HUES64 (cell line): ENCODE results near the gene GPR65.

Source experiments
- H3K27ac ChIP-seq: 2 replicates; pipeline ENCODE4 v1.7.0; 2013; ENCODE audit warnings: low read depth, low read length, inconsistent platforms
- H3K27me3 ChIP-seq: 2 replicates; pipeline ENCODE4 v1.6.1; 2013; ENCODE audit warnings: mild to moderate bottlenecking, low read length; ENCODE audit not compliant: insufficient read depth
- H3K36me3 ChIP-seq: 2 replicates; pipeline ENCODE4 v1.6.1; 2013; ENCODE audit warnings: mild to moderate bottlenecking, low read length; ENCODE audit not compliant: insufficient read depth
- H3K4me1 ChIP-seq: 2 replicates; pipeline ENCODE4 v1.6.1; 2013; ENCODE audit warnings: mild to moderate bottlenecking, low read length, moderate library complexity; ENCODE audit not compliant: insufficient read depth
- H3K4me3 ChIP-seq: 2 replicates; pipeline ENCODE4 v1.5.1; 2013; ENCODE audit warnings: mild to moderate bottlenecking, low read length, moderate library complexity
- H3K9ac ChIP-seq: 2 replicates; pipeline ENCODE4 v1.6.1; 2013; ENCODE audit warnings: mild to moderate bottlenecking, low read depth, low read length
- H3K9me3 ChIP-seq: 2 replicates; pipeline ENCODE4 v1.6.1; 2013; ENCODE audit warnings: low read depth, low read length; ENCODE audit not compliant: insufficient read depth
- WGBS: fragments of 150-250, 120-280 bp; methylation state at CpG from one replicate; pipeline ENCODE4 v1.1.7; 2013; ENCODE audit warnings: missing lambda C conversion rate; 5-methylcytosine and 5-hydroxymethylcytosine counted together

Gene GPR65

DNA sequence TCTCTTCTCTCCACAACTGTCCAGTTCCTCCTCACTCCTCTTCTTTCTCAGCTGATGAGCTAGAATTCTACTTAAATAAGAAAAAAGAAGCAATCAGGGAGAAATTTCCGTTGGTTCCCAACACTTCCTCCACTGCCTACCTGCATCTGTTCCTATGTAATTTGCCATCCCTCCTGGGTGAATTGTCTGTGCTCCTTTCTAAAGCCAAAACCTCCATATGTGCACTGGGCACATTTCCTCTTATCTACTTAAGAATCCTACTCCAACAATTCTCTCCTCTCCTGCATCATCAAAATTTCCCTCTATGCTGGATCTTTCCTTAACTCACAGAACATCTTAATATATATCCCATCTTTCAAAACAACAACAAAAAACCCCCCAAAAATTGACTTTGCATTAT lies 35.2 kb downstream of the GPR65 start:
- H3K9me3 ChIP-seq: no peaks in the 10 kb centered on the region
- H3K4me3 ChIP-seq: no peak overlapping the region
- no peaks in the 10 kb centered on the region for H3K27me3 ChIP-seq
- 87% methylated on average over 1 of the region's 1 CpG for WGBS
- H3K27ac ChIP-seq: no peak overlapping the region
- peaks cover 17% of the 10 kb centered on the region for H3K4me1 ChIP-seq
- no peaks in the 10 kb centered on the region for H3K36me3 ChIP-seq
- no peak overlapping the region for H3K9ac ChIP-seq

DNA sequence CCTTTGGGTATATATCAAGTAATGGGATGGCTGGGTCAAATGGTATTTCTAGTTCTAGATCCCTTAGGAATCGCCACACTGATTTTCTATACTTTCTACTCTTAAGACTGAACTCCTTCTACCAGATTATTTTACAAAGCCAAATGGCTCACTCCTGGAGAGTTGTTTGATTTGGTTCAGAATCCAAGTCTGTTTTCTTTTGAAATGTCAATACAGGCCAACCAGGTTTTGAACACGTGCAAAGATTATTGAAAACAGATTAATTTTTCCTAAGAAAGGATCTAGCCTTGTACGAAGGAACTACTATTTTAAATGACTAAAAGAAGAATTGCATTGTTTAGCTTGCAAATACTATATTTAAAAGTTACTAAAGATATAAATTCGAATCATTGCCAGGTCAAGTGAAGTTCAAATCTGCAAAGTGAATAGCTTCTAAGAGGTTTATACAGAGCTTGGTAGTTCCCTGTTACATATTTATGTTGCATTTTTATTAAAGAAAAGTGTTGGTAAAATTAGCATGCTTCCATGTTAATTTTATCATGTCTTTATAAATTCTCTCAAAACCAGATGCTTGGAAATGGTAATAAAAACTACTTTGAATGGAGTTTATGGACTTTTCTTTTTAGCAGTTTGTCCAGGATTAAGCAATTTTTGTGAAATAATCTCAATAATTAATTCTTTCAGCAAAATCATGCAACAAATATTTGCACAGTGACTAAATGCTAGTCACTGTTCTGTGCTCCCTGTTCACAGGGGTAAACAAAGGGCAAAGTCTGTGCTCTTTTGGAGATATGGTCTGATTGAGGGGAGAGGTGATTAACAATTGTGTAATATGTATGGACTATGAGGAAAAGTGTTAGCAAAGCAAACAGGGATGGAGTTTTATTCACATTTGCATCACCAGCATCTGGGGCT lies 38.9 kb downstream of the GPR65 start:
- Histone ChIP-seq H3K9me3 (no peaks in the 10 kb centered on the region), H3K36me3 (no peaks in the 10 kb centered on the region), H3K4me1 (no peaks in the 10 kb centered on the region), H3K27ac (no peak overlapping the region), H3K4me3 (no peak overlapping the region), H3K9ac (no peak overlapping the region), H3K27me3 (no peaks in the 10 kb centered on the region)
- WGBS: 77% methylated on average over 3 of the region's 4 CpGs

DNA sequence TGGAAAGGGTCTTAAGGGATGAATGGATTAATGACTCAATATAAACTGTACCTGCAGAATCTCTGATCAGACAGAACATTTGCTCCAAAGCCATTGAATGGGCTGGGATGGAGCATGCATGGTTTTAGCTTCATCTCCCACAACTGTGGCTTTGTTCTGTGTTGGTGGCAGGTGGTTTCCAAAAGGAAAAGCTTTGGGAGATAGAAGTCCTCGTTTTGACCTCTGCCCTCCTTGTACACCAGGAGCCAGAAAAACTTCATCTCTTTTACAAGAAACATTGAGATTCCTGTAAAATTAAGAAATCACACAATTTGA lies 39.5 kb downstream of the GPR65 start:
- 100% methylated on average over 1 of the region's 1 CpG for WGBS
- H3K36me3 ChIP-seq: no peaks in the 10 kb centered on the region
- H3K4me3 ChIP-seq: no peak overlapping the region
- no peaks in the 10 kb centered on the region for H3K27me3 ChIP-seq
- no peaks in the 10 kb centered on the region for H3K9me3 ChIP-seq
- no peak overlapping the region for H3K9ac ChIP-seq
- H3K27ac ChIP-seq: no peak overlapping the region
- no peaks in the 10 kb centered on the region for H3K4me1 ChIP-seq

DNA sequence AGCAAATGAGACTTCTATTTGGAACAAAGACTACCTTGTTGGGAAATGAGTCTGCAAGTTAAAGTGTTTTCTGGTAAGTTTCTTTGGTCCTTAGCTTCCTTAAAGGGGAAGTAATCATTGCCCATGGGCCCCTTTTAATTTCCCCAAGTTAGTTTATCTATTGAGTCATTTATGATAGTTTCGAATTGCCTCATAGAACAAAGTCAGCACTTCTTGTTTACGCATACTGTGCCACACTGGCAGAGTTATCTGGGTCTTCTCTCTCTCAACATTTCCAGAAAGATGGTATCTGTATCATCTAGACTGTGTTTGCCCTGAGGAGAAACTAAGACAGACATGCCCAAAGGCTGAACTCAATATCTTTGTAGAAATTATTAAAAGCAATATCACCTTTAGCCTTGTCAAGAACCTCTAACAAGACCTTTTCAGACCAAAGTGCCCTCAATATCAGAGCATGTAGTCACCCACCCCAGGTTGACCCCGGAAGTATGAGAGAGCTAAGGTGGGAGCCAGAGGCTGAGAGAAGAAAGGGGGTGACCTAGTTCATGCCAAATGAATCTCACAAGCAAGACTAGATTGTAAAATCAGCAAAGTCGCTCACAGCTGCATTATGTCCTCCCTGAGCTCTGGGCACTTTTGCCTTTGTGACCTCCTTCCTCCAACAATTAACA lies 40.0 kb downstream of the GPR65 start:
- no peaks in the 10 kb centered on the region for H3K9me3 ChIP-seq
- H3K4me3 ChIP-seq: no peak overlapping the region
- no peaks in the 10 kb centered on the region for H3K36me3 ChIP-seq
- H3K27me3 ChIP-seq: no peaks in the 10 kb centered on the region
- no peak overlapping the region for H3K9ac ChIP-seq
- H3K4me1 ChIP-seq: no peaks in the 10 kb centered on the region
- WGBS: 94% methylated on average over 4 of the region's 4 CpGs
- H3K27ac ChIP-seq: no peak overlapping the region

DNA sequence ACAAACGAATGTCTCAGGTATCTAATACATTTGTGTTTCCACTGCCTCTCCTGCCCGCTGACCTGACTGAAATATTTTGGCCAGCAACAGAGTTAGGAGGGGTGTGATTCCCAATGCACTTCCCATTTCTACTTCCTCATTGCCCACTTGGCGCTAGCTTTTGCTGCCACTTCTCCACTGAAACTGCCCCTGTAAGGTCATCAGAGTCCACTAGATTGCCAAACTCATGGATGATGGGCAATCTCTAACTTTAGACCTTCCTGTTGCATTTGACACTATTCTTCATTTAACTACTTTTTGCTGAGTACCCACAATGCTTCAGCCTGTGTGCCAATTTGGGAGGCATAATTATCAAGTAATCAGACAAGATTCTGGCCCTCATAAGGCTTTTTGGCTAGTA lies 40.8 kb downstream of the GPR65 start:
- Histone ChIP-seq H3K36me3 (no peaks in the 10 kb centered on the region), H3K4me1 (no peaks in the 10 kb centered on the region), H3K27me3 (no peaks in the 10 kb centered on the region), H3K4me3 (no peak overlapping the region), H3K9me3 (no peaks in the 10 kb centered on the region), H3K9ac (no peak overlapping the region), H3K27ac (no peak overlapping the region)
- 90% methylated on average over 3 of the region's 3 CpGs for WGBS

DNA sequence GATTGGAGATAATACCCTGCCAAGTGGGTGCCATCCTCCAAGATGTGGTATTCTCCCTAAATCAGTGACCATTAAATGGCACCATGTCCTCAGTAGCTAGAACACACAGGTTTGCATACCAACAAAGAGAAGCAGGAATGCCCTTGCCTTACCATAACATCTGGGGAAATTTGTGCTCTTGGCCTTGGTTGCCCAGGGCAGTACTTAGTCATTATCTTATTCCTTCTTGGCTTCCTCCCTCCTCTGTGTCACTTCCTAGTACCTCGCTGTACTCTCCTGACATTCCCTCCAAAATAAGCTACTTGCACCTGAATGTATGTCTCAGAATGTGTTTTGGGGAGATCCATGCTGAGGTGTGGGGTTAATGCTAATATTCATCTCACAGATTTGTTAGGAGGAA lies 43.4 kb downstream of the GPR65 start:
- Histone ChIP-seq H3K27me3 (no peaks in the 10 kb centered on the region), H3K27ac (no peak overlapping the region), H3K4me1 (no peaks in the 10 kb centered on the region), H3K36me3 (no peaks in the 10 kb centered on the region), H3K9ac (no peak overlapping the region), H3K9me3 (no peaks in the 10 kb centered on the region), H3K4me3 (no peak overlapping the region)
- 100% methylated on average over 1 of the region's 1 CpG for WGBS

DNA sequence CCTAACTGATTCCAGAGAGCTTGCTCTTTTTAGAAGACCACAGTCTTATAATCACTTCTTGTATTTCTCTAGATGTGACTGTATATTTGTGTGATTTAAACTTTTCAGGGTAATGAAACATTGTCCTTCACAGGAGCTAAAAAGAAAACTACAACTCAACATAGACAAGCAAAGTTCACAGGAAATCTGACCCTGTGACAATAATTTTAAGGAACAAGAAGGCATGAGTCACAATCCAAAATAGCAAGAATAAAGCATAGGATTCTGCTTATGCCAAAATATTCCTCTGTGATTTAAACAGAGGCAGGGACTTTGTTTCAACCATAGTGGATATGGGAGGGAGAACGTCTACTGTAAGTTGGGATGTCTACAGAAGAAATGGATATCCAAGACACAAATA lies 44.3 kb downstream of the GPR65 start:
- no peaks in the 10 kb centered on the region for H3K36me3 ChIP-seq
- no peak overlapping the region for H3K9ac ChIP-seq
- no peaks in the 10 kb centered on the region for H3K9me3 ChIP-seq
- no peak overlapping the region for H3K27ac ChIP-seq
- H3K27me3 ChIP-seq: no peaks in the 10 kb centered on the region
- no peak overlapping the region for H3K4me3 ChIP-seq
- WGBS: no CpG with 5 or more reads among the region's 1 CpG
- H3K4me1 ChIP-seq: no peaks in the 10 kb centered on the region

DNA sequence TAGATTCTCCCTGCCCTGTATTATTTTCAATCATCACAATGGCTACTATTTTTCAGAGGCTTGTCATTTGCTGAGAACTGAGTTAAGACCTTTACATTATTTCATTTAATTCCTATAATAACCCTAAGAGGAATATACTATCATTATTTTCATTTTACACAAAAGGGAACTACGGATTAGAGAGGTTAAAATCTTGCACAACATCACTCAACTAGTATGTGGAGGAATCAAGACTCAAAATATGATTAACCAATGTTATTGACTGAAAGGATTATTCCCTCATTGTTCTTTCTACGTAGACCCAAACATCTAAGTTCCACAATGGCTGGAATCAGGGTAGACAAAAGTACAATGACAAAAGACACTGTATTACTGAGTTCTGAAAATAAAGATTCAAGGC lies 45.0 kb downstream of the GPR65 start:
- Histone ChIP-seq H3K36me3 (no peaks in the 10 kb centered on the region), H3K9me3 (no peaks in the 10 kb centered on the region), H3K4me1 (no peaks in the 10 kb centered on the region), H3K27me3 (no peaks in the 10 kb centered on the region), H3K4me3 (no peak overlapping the region), H3K9ac (no peak overlapping the region), H3K27ac (no peak overlapping the region)
- WGBS: 75% methylated on average over 1 of the region's 2 CpGs

DNA sequence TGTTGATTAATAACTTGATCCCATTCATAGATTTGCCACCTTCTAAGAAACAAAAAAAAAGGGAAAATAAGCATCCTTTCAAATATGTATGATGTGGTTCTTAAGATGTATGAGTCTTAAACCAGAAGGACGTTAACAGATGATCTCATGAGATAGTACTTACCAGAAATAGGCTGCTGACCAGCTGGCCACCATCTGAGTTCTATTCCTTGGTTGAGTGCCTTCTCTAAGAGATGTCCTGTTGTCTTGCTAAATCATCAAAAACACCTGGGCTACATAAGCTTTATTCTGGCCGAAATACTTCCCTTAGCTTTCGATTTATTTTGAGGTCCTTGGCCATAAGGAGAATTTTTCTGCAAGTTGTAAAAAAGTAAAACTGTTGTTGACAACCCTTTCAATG lies 55.6 kb downstream of the GPR65 start:
- no peaks in the 10 kb centered on the region for H3K36me3 ChIP-seq
- 91% methylated on average over 3 of the region's 3 CpGs for WGBS
- H3K4me3 ChIP-seq: no peak overlapping the region
- no peaks in the 10 kb centered on the region for H3K27me3 ChIP-seq
- no peaks in the 10 kb centered on the region for H3K4me1 ChIP-seq
- H3K9me3 ChIP-seq: no peaks in the 10 kb centered on the region
- H3K27ac ChIP-seq: no peak overlapping the region
- no peak overlapping the region for H3K9ac ChIP-seq

DNA sequence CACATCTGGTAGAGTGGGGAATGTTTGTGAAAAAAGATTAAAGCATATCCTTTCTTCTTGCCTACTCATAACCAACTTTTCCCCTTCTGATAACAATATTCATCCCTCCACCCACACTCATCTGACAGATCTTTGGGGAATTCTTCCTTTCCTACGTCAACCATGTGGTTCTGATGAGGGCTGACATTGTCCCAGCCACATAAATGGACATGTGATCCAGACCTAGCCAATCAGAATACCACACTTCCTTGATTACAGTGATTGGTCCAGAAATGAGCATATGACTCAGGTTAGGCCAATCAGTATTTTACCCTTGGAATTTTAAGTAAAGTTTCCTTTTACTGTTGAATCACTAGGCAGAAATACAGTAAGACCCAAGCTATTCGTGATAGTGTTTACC lies 58.9 kb downstream of the GPR65 start:
- no peaks in the 10 kb centered on the region for H3K9me3 ChIP-seq
- no peak overlapping the region for H3K27ac ChIP-seq
- H3K4me1 ChIP-seq: no peaks in the 10 kb centered on the region
- H3K36me3 ChIP-seq: no peaks in the 10 kb centered on the region
- no peak overlapping the region for H3K9ac ChIP-seq
- no peaks in the 10 kb centered on the region for H3K27me3 ChIP-seq
- H3K4me3 ChIP-seq: no peak overlapping the region
- 93% methylated on average over 2 of the region's 2 CpGs for WGBS
